Left lobe of liver (tissue), 2 donors: Measurements from ENCODE around the gene PPIP5K1. TPM values are rescaled to one million over a fixed set of nuclear protein-coding genes. Genes with fewer than 3 reads are reported as not detected.

Experiments used
- ATAC-seq: fragments of 200-7000 bp; cut with Tn5 transposase; one replicate; pipeline ENCODE4 v1.9.1; 2020; ENCODE audit warnings: mild to moderate bottlenecking, moderate library complexity
- DNase-seq: peaks from one replicate; pipeline ENCODE4 v3.0.0-alpha.2; 2020; ENCODE audit warnings: low spot score
- total RNA-seq: library from RNA; stranded (reverse); gene quantifications from one replicate; pipeline ENCODE4 v1.2.1, GENCODE V29; 2021
- donor health status: DM: no; HTN: no; CAD: no; lungs with moderate emphysema.
- donor health status: DM: no; HTN: yes; CAD: no.

Gene PPIP5K1
- total RNA-seq, 1 donor from 2014 or later = 20.6 TPM

DNA sequence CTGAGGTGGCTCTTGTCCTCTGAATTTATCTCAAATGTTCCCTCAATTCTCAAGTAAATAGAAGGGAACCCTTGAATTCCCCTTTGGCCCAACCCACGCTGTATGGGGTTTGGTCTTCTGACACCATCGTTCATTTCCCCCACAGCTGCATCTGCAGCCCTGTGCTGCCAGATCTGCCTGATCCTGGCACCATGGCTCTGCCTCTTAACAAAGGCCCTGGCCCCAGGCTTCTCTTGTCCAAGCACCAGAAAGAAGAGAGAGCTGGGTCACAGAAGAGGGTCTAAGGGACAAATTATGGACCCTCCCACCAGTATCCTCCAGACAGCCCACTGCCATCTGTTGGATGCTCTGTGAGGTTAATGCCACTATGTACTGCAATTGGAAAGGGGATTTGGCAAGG lies 70.8 kb downstream of the PPIP5K1 start:
- ATAC-seq = no peak
- no peak for DNase-seq

GRCh38 chr15:43518197-43518761 lies 71.7 kb downstream of the PPIP5K1 start:
- ATAC-seq (no peak), DNase-seq (peak; percentile 38)

- ATAC-seq (no peak), DNase-seq (peak; percentile 40)
Observed at GRCh38 chr15:43517354-43518196, 72.4 kb downstream of the PPIP5K1 start, which contains the start of gene MAP1A. TSS of gene MAP1A (plus strand) at chr15:43517608. CDS start at chr15:43521474, 3,866 bp downstream.

DNA sequence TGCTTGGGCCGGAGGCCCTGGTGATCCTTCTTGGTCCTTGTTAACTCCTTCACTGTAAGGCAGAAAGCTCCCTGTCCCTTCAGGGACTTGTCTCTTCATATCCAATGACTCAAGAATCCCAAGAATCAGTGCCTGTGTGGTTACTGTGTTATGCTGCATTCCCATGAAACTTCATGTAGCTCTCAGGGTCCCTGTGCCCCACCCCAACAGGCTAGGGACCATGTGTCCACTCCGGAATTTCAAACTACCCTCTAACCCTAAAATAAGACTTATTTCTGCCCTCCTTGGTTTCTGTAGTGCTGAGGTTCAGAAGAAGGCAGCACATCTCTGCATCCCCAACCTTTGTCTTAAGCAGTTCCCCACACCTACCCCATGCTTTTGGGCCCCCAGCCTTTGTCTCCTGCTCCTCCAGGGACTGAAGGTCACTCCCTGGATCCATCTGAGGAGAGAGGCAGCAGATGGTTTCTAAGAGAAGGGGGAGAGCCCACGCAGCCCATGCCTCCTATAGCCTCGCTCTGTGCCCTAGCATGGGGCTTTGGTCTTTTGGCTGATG lies 73.1 kb downstream of the PPIP5K1 start:
- ATAC-seq (no peak), DNase-seq (peak; percentile 19)

- no peak for DNase-seq
- no peak for ATAC-seq
Observed at GRCh38 chr15:43516185-43516584, 73.8 kb downstream of the PPIP5K1 start.

DNA sequence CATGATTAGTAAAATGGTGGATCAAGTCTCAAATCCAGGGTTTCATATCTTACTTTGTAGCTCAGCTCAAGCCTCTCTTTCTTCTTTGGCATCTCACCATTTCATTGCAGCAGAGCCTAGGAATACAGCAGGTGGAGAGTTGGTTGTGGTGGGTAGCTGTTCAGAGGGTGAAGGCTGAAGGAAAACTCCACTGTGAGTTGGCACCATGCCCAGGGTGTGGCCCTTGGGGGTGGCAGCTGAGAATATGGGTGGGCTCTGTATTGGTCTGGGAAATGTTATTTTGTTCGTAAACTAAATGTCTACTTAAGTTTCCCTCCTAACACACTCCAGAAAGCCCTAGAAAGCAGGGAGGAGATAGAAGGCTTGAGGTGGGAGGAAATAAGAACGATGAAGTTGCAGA lies 74.3 kb downstream of the PPIP5K1 start:
- no peak for DNase-seq

GRCh38 chr15:43514241-43515057 lies 75.6 kb downstream of the PPIP5K1 start:
- DNase-seq = no peak

More for the DNA sequence above, 74.3 kb downstream of the PPIP5K1 start:
- ATAC-seq = no peak

DNA sequence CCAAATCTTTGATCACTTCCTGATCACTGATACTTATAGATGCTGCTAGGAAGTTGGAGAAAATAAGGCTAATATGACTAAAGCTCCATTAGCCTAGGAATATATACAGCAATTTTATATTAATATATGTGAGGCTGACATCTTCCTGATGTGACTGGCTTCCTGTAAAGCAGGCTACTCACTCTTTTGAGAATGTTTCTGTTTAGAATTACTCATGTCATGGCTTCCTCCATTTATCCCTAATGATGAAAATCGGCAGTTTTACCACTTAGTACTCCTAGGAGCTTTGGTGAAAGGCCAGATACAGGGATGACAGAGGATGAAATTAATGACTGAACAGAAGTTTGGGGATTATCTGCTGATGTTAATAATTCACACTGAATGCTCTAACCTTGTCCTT lies 76.5 kb downstream of the PPIP5K1 start:
- ATAC-seq (no peak), DNase-seq (no peak)

More at GRCh38 chr15:43514241-43515057, 75.6 kb downstream of the PPIP5K1 start:
- ATAC-seq = no peak

GRCh38 chr15:43511012-43511885 lies 78.8 kb downstream of the PPIP5K1 start:
- DNase-seq (no peak), ATAC-seq (no peak)

DNA sequence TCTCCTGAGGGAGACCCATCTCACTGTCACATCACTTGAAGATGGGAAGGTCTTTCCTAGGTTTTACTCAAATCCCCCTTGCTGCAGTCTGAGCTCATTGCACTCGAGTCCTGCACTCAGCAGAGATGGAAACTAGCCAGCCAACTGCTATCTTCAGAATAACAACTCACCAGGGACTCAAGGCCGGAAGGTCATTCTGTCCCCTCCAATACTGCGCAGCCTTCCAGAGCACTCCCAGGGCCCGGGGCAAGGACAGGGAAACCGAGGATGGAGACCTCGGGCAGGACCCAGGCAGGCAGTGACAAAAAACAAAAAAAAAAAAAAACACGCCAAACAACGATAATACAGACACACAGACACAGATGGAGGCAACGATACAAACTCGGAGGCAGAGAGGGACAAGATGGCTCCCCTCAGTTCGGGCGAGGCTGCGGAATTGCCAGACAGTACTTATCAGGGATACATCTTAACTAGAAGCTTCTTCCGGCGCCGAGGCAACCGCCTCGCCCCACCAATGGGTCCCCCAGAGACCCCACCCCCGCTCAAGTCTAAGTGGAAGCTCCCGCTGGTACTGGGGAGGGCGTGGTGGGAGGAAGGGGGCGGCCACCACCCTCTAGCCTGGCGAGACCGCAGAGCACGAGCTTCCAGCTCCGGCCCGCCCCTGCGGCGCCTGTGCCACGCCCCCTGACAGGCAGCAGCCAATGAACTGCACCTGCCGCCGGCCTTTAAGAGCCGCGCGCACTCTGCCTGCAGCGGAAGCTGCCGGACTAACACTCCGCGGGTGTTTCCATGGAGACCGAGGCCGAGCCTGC lies 79.6 kb downstream of the PPIP5K1 start:
- ATAC-seq (peak; percentile 98), DNase-seq (peak; percentile 99)

DNA sequence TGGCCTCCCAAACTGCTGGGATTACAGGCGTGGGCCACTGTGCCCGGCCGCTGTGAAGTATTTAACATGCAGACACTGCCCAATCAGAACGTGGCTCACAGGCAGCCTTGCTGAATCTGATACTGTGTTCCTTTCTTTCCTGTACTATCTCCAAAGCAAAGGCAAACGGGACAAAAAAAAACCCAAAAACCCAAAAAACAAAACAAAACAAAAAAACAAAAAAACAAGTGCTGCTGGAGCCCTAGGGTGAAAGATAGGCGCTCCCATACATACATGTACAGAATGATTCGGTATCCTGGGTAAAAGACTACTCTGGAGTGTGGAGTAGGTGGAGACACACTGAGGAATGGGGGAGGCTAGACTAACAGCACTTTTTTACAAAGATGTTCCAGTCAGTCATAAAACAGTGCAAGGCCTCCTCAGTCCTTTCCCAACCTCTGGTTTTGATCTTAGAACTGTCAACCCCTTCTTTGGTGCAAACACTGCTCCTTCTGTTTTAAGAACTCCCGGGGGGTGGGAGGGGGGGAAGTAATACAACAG lies 80.3 kb downstream of the PPIP5K1 start:
- no peak for DNase-seq
- no peak for ATAC-seq

DNA sequence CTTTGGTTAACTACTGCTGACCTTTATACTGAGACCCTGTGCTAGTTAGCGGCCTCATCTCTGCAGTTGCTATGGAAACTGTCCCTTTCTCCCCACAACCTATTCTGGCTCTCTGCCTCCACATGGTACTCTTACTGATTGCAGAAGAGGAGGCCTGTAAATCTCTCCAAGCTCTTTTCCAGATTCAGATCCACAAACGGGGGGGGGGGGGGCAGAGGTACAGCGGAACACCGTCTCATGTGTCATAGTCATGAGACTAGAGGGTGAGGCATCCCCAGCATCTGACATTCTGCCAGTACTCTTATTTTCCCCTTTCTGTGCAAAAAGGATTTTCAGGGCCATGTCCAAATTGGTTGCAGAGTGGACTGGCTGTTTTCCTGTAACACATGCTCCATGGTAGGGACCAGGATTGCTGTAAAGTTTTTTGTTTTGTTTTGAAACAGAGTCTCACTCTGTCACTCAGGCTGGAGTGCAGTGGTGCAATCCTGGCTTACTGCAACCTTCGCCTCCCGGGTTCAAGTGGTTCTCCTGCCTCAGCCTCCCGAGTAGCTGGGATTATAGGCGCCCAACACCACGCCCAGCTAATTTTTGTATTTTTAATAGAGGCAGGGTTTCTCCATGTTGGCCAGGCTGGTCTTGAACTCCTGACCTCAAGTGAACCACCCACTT lies 80.9 kb downstream of the PPIP5K1 start:
- ATAC-seq (no peak), DNase-seq (no peak)

- ATAC-seq (no peak), DNase-seq (no peak)
Observed at GRCh38 chr15:43508421-43508820, 81.6 kb downstream of the PPIP5K1 start.

GRCh38 chr15:43505738-43506137 lies 84.3 kb downstream of the PPIP5K1 start:
- DNase-seq (no peak), ATAC-seq (no peak)

- ATAC-seq (no peak), DNase-seq (no peak)
Observed at GRCh38 chr15:43499635-43500034, 90.4 kb downstream of the PPIP5K1 start.

GRCh38 chr15:43498990-43499389 lies 91.0 kb downstream of the PPIP5K1 start:
- ATAC-seq = no peak
- DNase-seq = no peak

DNA sequence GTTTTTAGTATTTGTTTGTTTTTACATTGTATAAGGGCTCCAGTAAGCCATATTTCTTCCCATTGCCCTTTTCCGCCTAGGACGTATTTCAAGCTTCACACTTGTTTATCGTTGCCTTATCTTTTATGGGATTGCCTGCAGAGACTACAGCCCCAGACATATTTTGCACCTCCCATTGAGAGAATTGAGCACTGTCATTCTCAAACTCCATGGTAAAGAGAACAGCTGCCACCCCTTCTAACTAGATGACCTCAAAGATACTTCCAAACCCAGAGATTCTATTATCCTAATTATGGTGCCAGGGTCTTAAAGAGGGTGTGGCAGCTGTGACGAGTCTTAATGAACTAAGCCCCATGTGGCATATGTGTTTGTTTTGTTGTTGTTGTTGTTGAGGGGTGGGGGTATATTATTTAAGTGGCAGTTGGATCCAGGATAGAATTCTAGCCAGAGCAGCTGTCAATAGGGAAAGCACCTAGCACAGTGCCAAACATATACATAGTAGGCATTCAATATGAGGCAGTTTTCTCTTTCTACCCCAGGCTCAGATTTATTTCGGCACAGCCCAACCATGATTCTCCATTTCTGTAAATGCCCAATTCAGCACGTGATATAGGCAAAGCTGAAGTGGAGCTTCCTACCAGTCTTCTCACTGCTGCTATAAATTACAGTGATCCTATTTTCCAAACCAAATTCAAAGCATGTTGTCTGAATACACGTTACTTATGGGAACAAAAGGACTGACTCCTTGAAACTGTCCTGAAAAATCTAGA lies 96.1 kb downstream of the PPIP5K1 start:
- no peak for ATAC-seq

More for the DNA sequence above, 96.1 kb downstream of the PPIP5K1 start:
- DNase-seq = no peak
